Loucy (cell line): ENCODE results near the gene EDRF1.

Experiments
- H2AFZ ChIP-seq: fragments of 200-600 bp; sonication (generic); 2 replicates; pipeline ENCODE4 v1.6.0; 2016; ENCODE audit warnings: antibody characterized with exemption, mild to moderate bottlenecking, low read length, moderate library complexity
- H3F3A ChIP-seq: fragments of 200-600 bp; 2 replicates; pipeline ENCODE4 v1.6.0; 2016; ENCODE audit warnings: antibody characterized with exemption, low read depth, mild to moderate bottlenecking
- H3K27me3 ChIP-seq: fragments of 200-600 bp; sonication (generic); 2 replicates; pipeline ENCODE4 v1.6.1; 2014; ENCODE audit warnings: low read length, mild to moderate bottlenecking; ENCODE audit not compliant: insufficient read depth, poor library complexity, severe bottlenecking
- H3K36me3 ChIP-seq: fragments of 200-600 bp; sonication (generic); 2 replicates; pipeline ENCODE4 v1.6.1; 2016; ENCODE audit warnings: low read length; ENCODE audit not compliant: insufficient read depth
- H3K4me1 ChIP-seq: fragments of 200-600 bp; sonication (generic); 2 replicates; pipeline ENCODE4 v1.5.1; 2014; ENCODE audit warnings: low read length, mild to moderate bottlenecking; ENCODE audit not compliant: insufficient read depth, poor library complexity, severe bottlenecking
- H3K4me2 ChIP-seq: fragments of 200-600 bp; sonication (generic); 2 replicates; pipeline ENCODE4 v1.6.0; 2014; ENCODE audit warnings: antibody characterized with exemption, low read length, low read depth, mild to moderate bottlenecking; ENCODE audit not compliant: poor library complexity, severe bottlenecking
- H3K4me3 ChIP-seq: fragments of 200-600 bp; sonication (generic); 2 replicates; pipeline ENCODE4 v1.5.1; 2014; ENCODE audit warnings: low read length, mild to moderate bottlenecking, mixed read lengths; ENCODE audit not compliant: poor library complexity, severe bottlenecking
- H3K79me2 ChIP-seq: fragments of 200-600 bp; sonication (generic); 2 replicates; pipeline ENCODE4 v1.6.1; 2014; ENCODE audit warnings: low read length; ENCODE audit not compliant: insufficient read depth
- H3K9ac ChIP-seq: fragments of 200-600 bp; sonication (generic); 2 replicates; pipeline ENCODE4 v1.6.0; 2014; ENCODE audit warnings: mild to moderate bottlenecking, low read depth, low read length, moderate library complexity; ENCODE audit not compliant: poor library complexity, severe bottlenecking
- H3K9me2 ChIP-seq: fragments of 200-600 bp; sonication (generic); replicated peaks from 2 replicates; pipeline ENCODE4 v1.6.1; 2016; ENCODE audit warnings: low read depth, low read length, mixed read lengths
- H3K9me3 ChIP-seq: fragments of 200-600 bp; sonication (generic); 2 replicates; pipeline ENCODE4 v1.6.1; 2014; ENCODE audit warnings: mild to moderate bottlenecking, antibody characterized with exemption, low read length, low read depth; ENCODE audit not compliant: insufficient read depth
- H4K20me1 ChIP-seq: fragments of 200-600 bp; sonication (generic); 2 replicates; pipeline ENCODE4 v1.6.0; 2014; ENCODE audit warnings: antibody characterized with exemption, low read length, mild to moderate bottlenecking; ENCODE audit not compliant: insufficient read depth, poor library complexity, severe bottlenecking
- CTCF ChIP-seq: fragments of 200-600 bp; sonication (generic); conservative IDR thresholded peaks from 2 replicates; pipeline ENCODE4 v1.5.1; 2014; ENCODE audit warnings: mild to moderate bottlenecking, antibody characterized with exemption, low read length
- EZH2phosphoT487 ChIP-seq: fragments of 200-600 bp; IDR thresholded peaks from 2 replicates; pipeline ENCODE4 v1.6.1; 2018; ENCODE audit warnings: antibody characterized with exemption, mild to moderate bottlenecking, moderate library complexity, borderline replicate concordance

Gene EDRF1

GRCh38 chr10:125779403-125780327 is 60.2 kb downstream of the EDRF1 start:
- Histone ChIP-seq H2AFZ (no peak overlapping the region), H4K20me1 (no peaks in the 10 kb centered on the region), H3K9ac (no peak overlapping the region), H3K4me3 (no peak overlapping the region), H3K9me3 (no peaks in the 10 kb centered on the region), H3K27me3 (no peaks in the 10 kb centered on the region), H3K4me1 (no peaks in the 10 kb centered on the region), H3K36me3 (no peaks in the 10 kb centered on the region), H3K4me2 (no peak overlapping the region), H3K79me2 (no peaks in the 10 kb centered on the region), H3K9me2 (no peaks in the 10 kb centered on the region), H3F3A (no peaks in the 10 kb centered on the region)
- TF ChIP-seq EZH2phosphoT487 (no peak), CTCF (no peak)

GRCh38 chr10:125781374-125781773 is 61.9 kb downstream of the EDRF1 start:
- Histone ChIP-seq H3K36me3 (no peaks in the 10 kb centered on the region), H3K79me2 (no peaks in the 10 kb centered on the region), H3K4me3 (no peak overlapping the region), H3K27me3 (no peaks in the 10 kb centered on the region), H3K9ac (no peak overlapping the region), H3F3A (no peaks in the 10 kb centered on the region), H3K4me2 (no peak overlapping the region), H3K9me2 (no peaks in the 10 kb centered on the region), H3K9me3 (no peaks in the 10 kb centered on the region), H3K4me1 (no peaks in the 10 kb centered on the region), H4K20me1 (no peaks in the 10 kb centered on the region), H2AFZ (no peak overlapping the region)
- TF ChIP-seq EZH2phosphoT487 (no peak), CTCF (no peak)

GRCh38 chr10:125782054-125782453 is 62.5 kb downstream of the EDRF1 start:
- no peaks in the 10 kb centered on the region for H3F3A ChIP-seq
- H3K9me3 ChIP-seq = no peaks in the 10 kb centered on the region
- H3K9ac ChIP-seq = no peak overlapping the region
- TF ChIP-seq CTCF (no peak), EZH2phosphoT487 (no peak)
- H2AFZ ChIP-seq = no peak overlapping the region
- H3K4me3 ChIP-seq = no peak overlapping the region
- H4K20me1 ChIP-seq = no peaks in the 10 kb centered on the region
- no peaks in the 10 kb centered on the region for H3K79me2 ChIP-seq
- H3K9me2 ChIP-seq = no peaks in the 10 kb centered on the region
- no peaks in the 10 kb centered on the region for H3K36me3 ChIP-seq
- peaks cover under 1% of the 10 kb centered on the region for H3K4me1 ChIP-seq
- no peak overlapping the region for H3K4me2 ChIP-seq
- no peaks in the 10 kb centered on the region for H3K27me3 ChIP-seq
